Spinal cord (tissue), 10 donors: Measurements from ENCODE around the gene GABRG3. TPM values are rescaled to one million over a fixed set of nuclear protein-coding genes. Genes with fewer than 3 reads are reported as not detected.
"Not testable (repeated sequence)": the region's sequence is repeated elsewhere in the genome, so short reads cannot be mapped to it uniquely, and the experiment has no call there.

ENCODE experiments used
- DNase-seq, 6 donors: peaks; one replicate each; pipeline versions ENCODE4 v3.0.0 to v3.0.0-alpha.2; 2013 to 2015; ENCODE audit warnings: low spot score in 6 of 6, low read depth in 4 of 6
- H3K27ac ChIP-seq: one replicate; pipeline ENCODE4 v1.5.1; 2013; ENCODE audit warnings: low read depth, low read length, control low read depth
- H3K27me3 ChIP-seq: one replicate; pipeline ENCODE4 v1.6.1; 2013; ENCODE audit warnings: low read length; ENCODE audit not compliant: control insufficient read depth, insufficient read depth
- H3K36me3 ChIP-seq: one replicate; pipeline ENCODE4 v1.6.1; 2013; ENCODE audit warnings: low read length; ENCODE audit not compliant: control insufficient read depth, insufficient read depth
- H3K4me1 ChIP-seq: one replicate; pipeline ENCODE4 v1.6.1; 2013; ENCODE audit warnings: low read length; ENCODE audit not compliant: control insufficient read depth, insufficient read depth
- H3K4me3 ChIP-seq: one replicate; pipeline ENCODE4 v1.5.1; 2013; ENCODE audit warnings: low read depth, low read length, control low read depth
- H3K9me3 ChIP-seq: one replicate; pipeline ENCODE4 v1.6.1; 2013; ENCODE audit warnings: low read length; ENCODE audit not compliant: control insufficient read depth, insufficient read depth
- WGBS: methylation state at CpG from one replicate; pipeline ENCODE4 v1.1.5; 2013; ENCODE audit warnings: missing lambda C conversion rate; ENCODE audit not compliant: insufficient coverage; 5-methylcytosine and 5-hydroxymethylcytosine counted together
- polyA plus RNA-seq, 2 donors: library from polyadenylated mRNA; unstranded; fragments of 120-200 nt; gene quantifications; one replicate each; pipeline ENCODE4 v1.2.1, GENCODE V29; 2013; ENCODE audit not compliant: insufficient read length in 2 of 2
- total RNA-seq, 2 donors: library from RNA; depleted of rRNA in 1 of 2; stranded (reverse); fragments of 120-200 nt in 1 of 2; fragments of >200 nt in 1 of 2; gene quantifications; one replicate each; pipeline versions ENCODE4 v1.2.3 to v1.2.4, GENCODE V29; 2013 to 2014
- donor health status: healthy.

The GABRG3 gene
- total and polyA plus RNA-seq, 4 donors, result 5.7 to 23.7 (median 10.4) TPM

- Histone ChIP-seq H3K4me1 (peaks cover 10% of the 10 kb centered on the region), H3K36me3 (no peaks in the 10 kb centered on the region), H3K4me3 (no peak overlapping the region), H3K9me3 (no peaks in the 10 kb centered on the region), H3K27me3 (peaks cover 2% of the 10 kb centered on the region), H3K27ac (no peak overlapping the region)
- peak in 4 of 6 donors; percentile 33 to 93 (median 71) for DNase-seq
- 36% methylated on average over 5 of the region's 9 CpGs for WGBS
Observed at GRCh38 chr15:26974120-26974780, 3.3 kb downstream of the GABRG3 start.

DNA sequence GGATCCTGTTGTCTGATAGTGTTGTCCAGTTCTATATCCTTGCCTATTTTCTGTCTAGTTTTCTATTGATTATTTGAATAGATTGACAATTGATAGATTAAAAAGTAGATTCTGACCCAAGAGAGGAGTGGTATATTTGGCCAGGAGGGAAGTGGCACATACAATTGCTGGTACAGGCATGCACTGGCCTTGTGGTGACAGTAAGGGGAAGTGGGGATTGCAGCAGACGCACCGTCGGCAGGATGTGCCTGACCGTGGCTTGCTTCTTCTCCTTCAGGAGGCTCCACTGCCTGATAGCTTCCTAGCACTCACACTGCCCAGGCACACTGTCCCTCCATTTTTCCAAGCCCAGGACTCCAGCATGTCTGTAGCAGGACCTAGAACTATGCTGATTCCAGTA lies 10.5 kb downstream of the GABRG3 start:
- no peak for DNase-seq
- WGBS, result 92% methylated on average over 4 of the region's 4 CpGs
- no peak overlapping the region for H3K4me3 ChIP-seq
- H3K4me1 ChIP-seq, result no peaks in the 10 kb centered on the region
- H3K9me3 ChIP-seq, result no peaks in the 10 kb centered on the region
- no peaks in the 10 kb centered on the region for H3K27me3 ChIP-seq
- peaks cover 2% of the 10 kb centered on the region for H3K36me3 ChIP-seq
- no peak overlapping the region for H3K27ac ChIP-seq

DNA sequence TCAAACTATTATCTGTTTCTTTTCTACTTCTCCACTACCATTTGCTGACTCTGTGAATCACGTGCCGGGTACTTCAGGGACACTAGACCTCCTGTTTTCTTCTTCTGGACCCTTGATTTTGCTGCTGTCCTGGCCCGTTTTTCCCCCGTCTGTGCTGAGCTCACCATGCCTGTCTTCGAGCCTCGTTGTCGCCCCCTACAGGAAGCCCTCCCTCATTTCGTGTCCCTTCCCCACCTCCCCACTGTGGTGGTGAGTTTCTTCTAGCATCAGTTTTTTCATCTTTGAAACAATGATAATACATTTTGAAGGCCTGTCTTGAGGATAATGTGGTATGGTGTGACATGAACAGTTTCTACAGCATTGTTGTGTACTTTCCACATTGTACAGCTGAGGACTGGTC lies 12.8 kb downstream of the GABRG3 start:
- DNase-seq, result no peak
- no peaks in the 10 kb centered on the region for H3K9me3 ChIP-seq
- no peak overlapping the region for H3K27ac ChIP-seq
- peaks cover 2% of the 10 kb centered on the region for H3K36me3 ChIP-seq
- 100% methylated on average over 2 of the region's 8 CpGs for WGBS
- H3K4me3 ChIP-seq, result no peak overlapping the region
- H3K27me3 ChIP-seq, result no peaks in the 10 kb centered on the region
- no peaks in the 10 kb centered on the region for H3K4me1 ChIP-seq

DNA sequence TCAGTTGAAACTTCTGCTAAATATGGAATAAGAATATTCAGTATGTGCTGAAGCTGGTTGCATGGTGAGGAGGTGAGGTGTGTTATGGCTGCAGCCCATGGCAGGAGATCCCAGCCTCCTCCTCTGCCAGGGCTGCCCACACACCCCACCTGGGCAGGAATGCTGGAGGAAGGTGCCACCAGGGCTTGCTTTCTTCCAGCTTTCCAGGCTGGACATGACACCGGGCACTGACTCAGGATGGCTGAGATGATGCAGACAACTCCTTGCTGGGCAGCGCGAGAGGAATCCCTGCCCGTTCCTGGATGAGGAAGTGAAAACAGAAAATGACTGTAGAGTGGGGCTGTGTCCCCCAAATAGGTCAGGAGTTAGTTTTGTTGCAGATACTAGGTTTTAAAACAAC lies 14.1 kb downstream of the GABRG3 start:
- 100% methylated on average over 3 of the region's 4 CpGs for WGBS
- Histone ChIP-seq H3K4me1 (no peaks in the 10 kb centered on the region), H3K9me3 (no peaks in the 10 kb centered on the region), H3K36me3 (peaks cover 2% of the 10 kb centered on the region), H3K27ac (no peak overlapping the region), H3K27me3 (no peaks in the 10 kb centered on the region), H3K4me3 (no peak overlapping the region)
- no peak for DNase-seq

DNA sequence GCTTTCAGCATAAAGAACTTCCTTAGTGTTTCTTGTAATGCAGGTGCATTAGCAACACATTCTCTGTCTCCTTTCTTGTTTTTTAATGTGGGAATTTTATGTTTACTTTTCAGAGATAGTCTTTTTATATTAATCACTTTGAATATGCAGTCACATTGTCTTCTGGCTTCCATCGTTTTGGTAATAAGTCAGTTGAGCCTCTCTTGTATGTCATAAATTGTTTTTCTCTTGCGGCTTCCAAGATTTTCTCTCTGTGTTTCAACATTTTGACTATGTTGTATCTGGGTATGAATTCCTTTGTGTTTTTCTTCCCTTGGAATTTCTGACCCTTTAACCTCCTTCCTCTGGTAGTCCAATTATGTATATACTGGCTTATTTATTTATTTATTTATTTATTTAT lies 25.3 kb downstream of the GABRG3 start:
- Histone ChIP-seq H3K36me3 (no peaks in the 10 kb centered on the region), H3K4me1 (no peaks in the 10 kb centered on the region), H3K27me3 (no peaks in the 10 kb centered on the region), H3K27ac (no peak overlapping the region), H3K9me3 (peaks cover 1% of the 10 kb centered on the region), H3K4me3 (no peak overlapping the region)
- WGBS, result no CpG with 5 or more reads among the region's 2 CpGs
- DNase-seq, result no peak

- H3K4me1 ChIP-seq, H3K4me3 ChIP-seq, H3K27me3 ChIP-seq, DNase-seq, H3K9me3 ChIP-seq, H3K27ac ChIP-seq, H3K36me3 ChIP-seq: not testable (repeated sequence)
- WGBS, result no CpG with 5 or more reads among the region's 4 CpGs
Observed at GRCh38 chr15:27003003-27003402, 32.0 kb downstream of the GABRG3 start.

- not testable (repeated sequence) for H3K4me1 ChIP-seq, H3K36me3 ChIP-seq, H3K4me3 ChIP-seq, H3K27me3 ChIP-seq, DNase-seq, H3K9me3 ChIP-seq, H3K27ac ChIP-seq
- 98% methylated on average over 8 of the region's 24 CpGs for WGBS
Observed at GRCh38 chr15:27004226-27004625, 33.2 kb downstream of the GABRG3 start.

DNA sequence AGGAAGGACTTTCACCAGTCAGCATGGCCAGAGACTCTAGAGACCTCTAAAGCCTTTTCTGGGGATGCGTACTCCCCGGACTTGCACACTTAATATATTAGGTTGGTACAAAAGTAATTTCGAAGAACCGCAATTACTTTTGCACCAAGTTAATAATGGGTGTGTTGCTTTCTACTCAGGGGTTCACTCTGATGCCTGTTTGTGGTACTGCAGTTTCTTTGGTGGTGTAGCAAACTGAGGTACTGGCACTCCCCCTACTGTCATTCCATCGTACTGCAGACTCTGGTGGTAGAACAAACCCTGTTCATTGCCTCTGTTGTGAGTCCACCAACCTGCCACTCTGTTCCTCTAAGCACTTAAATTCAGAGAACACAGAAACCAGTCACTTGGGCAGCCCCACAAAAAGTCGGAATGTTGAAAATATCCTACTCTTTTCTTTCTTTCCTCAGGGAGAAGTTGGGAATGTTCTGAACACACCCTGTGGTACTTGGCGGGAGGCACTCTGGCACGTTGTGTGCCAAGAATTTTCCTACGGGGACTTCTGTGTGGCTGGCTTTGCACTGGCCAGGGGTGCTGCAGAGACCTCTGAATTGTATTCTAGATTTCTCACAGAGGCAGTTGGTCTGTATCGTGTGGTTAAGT lies 46.3 kb downstream of the GABRG3 start:
- H3K27me3 ChIP-seq, result no peaks in the 10 kb centered on the region
- no peaks in the 10 kb centered on the region for H3K9me3 ChIP-seq
- WGBS, result 47% methylated on average over 9 of the region's 10 CpGs
- no peaks in the 10 kb centered on the region for H3K36me3 ChIP-seq
- no peaks in the 10 kb centered on the region for H3K4me1 ChIP-seq
- no peak overlapping the region for H3K4me3 ChIP-seq
- peak in 5 of 6 donors; percentile 24 to 86 (median 51) for DNase-seq
- H3K27ac ChIP-seq, result no peak overlapping the region

GRCh38 chr15:27019687-27020086 lies 48.7 kb downstream of the GABRG3 start:
- no peak overlapping the region for H3K27ac ChIP-seq
- no peaks in the 10 kb centered on the region for H3K27me3 ChIP-seq
- 98% methylated on average over 4 of the region's 6 CpGs for WGBS
- H3K9me3 ChIP-seq, result no peaks in the 10 kb centered on the region
- H3K4me1 ChIP-seq, result no peaks in the 10 kb centered on the region
- no peak overlapping the region for H3K4me3 ChIP-seq
- DNase-seq, result no peak
- H3K36me3 ChIP-seq, result no peaks in the 10 kb centered on the region

DNA sequence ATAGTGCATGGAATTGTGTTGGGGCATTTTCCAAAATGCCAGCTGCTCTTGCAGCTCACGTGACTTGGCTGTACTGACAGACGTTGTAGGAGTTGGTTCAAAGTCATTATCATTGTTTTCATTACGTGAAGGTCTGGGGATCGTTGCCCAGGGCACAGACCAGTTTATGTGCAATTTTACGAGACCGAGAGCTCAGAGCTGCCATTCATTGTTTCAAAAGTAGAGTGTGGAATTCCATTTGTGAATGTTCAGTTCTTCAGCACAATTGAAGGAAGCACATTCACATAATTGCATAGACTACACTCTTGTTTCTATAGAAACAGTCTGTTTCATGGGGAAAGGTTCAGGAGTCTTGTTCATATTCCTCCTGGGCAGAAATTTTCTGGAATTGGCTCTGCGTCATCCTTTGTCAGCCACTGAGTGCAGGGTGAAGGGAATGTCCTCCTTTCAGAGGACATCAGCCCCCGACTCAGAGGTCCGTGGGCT lies 54.5 kb downstream of the GABRG3 start:
- H3K36me3 ChIP-seq, result no peaks in the 10 kb centered on the region
- H3K4me1 ChIP-seq, result peaks cover 21% of the 10 kb centered on the region
- DNase-seq, result peak in 4 of 6 donors; percentile 38 to 87 (median 54)
- H3K27ac ChIP-seq, result no peak overlapping the region
- H3K4me3 ChIP-seq, result no peak overlapping the region
- WGBS, result 27% methylated on average over 7 of the region's 9 CpGs
- H3K27me3 ChIP-seq, result no peaks in the 10 kb centered on the region
- no peaks in the 10 kb centered on the region for H3K9me3 ChIP-seq
